ENCODE results near the gene ANKMY1.
A peak's percentile ranks its signal among the peaks of the same experiment; 100 is the strongest.

Gene ANKMY1

DNA sequence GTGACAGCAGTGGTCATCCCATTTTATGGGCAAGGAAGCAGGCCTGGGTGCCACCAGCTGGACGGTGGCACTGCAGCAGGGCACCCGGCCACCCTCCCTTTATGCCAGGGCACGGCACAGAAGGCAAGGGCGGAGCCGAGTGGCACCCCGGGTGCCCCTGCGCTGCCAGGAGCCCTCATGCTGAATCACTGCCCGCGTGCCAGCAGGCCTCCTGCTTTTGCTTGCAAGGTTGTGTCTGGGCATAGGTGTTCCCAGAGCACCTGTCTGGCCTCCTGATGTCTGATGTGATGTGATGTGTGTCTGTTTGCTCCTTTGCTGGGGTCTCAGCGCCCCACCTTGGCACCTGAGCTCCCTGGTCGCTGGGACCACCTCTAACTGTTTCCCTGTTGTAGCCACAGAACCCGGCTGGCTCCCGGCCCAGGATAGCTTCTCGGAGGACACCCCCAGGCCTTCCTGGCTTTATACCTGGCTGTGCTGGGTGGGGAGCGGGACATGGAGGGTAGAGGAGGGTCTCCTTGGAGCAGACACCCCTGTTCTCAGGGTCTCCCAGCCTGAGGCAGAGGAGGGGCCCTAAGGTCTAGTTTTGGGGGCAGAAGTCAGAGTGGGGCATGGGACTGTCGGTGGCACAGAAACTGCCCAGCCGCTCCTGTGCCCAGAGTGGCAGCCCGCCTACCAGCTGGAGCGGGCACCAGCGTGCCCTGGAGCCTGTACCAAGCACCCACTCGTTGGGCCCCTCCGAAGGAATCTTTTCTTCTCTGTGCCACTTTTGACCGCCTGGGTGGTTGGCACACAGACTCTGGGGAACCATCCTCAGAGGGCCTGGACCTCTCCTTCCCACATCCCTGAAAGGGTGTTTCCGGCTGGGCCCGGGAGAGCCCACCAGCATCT lies 118.7 kb downstream of the ANKMY1 start:
- DNase-seq (ENCODE audit: low read depth in 1 of 2, low spot score in 1 of 2): no peak

GRCh38 chr2:240437861-240438809 lies 119.7 kb downstream of the ANKMY1 start:
- peak; percentile 42 to 60 for DNase-seq (ENCODE audit: low read depth in 1 of 2, low spot score in 1 of 2)

- DNase-seq (ENCODE audit: low read depth in 1 of 2, low spot score in 1 of 2): no peak
Measured at GRCh38 chr2:240437551-240437860, 120.3 kb downstream of the ANKMY1 start.

DNA sequence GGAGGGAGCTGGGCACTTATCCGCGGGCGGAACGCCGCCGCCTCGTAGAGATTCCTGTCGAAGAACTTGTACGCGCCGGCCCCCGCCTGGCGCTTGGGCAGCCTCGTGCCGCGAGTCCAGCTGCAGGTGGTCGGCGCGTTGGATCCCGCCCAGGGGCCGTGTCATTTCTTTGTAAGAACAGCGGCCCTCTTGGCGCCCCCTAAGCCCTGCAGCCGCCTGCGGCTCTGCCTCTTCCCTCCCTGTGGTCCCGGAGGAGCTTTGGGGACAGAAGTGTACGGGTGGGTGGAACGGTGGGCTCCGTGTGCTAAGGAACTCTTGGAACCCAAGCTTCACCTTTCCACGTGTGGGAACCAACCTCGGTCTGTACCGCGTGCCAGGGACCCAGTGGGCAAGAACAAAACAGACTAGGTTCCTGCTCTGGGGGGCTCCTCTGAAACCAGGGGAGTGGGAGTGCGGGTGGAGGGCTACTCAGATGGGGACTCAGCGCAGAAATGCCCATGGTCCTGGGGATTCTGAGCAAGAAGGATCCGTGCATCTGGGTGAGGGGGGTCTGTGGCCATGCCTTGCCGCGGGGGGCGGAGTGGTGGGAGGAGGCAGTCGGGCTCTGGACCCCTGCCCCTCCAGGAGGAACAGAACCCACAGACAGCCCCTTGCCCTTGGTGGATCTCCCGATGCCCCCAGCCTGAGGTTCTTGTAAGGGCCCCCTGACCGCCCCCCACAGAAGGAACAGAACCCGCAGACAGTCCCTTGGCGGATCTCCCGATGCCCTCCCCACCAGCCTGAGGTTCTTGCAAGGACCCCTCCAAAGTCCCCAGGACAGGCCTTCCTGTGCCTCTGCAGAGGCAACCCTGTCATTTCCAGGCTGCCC lies 120.9 kb downstream of the ANKMY1 start:
- no peak for DNase-seq (ENCODE audit: low read depth in 1 of 2, low spot score in 1 of 2)

DNA sequence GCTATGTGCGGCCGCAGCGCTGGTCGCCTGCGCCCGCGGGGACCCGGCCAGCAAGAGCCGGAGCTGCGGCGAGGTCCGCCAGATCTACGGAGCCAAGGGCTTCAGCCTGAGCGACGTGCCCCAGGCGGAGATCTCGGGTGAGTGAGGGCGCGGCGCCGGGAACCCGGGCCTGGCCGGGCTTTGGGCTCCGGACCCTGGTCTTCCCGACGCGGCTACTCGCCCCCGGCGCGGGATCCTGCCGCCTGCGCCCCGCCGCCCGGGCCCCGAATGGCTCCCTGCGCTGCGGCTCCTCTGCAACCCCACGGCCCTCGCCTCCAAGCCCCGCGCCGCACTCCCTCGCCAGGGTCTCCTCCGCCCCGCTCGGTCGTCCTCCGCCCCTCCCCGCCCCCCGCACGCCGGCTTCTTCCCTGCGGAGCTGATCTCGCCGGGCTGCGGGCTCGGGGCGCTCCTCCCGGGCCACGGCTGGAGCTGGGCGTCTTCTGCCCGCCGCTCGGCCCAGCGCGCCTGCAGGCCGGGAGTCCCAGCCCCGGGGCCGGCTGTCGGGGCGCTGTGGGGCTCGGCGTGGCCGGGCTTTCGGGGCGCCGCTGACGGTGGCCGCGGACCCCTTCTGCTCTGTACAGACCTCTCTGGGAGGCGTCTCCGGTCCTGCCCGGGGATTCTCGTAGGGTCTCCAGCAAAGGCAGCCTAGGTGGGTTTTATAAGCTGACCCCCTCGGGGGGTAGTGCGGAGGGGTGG lies 121.7 kb downstream of the ANKMY1 start:
- no peak for DNase-seq (ENCODE audit: low read depth in 1 of 2, low spot score in 1 of 2)

DNA sequence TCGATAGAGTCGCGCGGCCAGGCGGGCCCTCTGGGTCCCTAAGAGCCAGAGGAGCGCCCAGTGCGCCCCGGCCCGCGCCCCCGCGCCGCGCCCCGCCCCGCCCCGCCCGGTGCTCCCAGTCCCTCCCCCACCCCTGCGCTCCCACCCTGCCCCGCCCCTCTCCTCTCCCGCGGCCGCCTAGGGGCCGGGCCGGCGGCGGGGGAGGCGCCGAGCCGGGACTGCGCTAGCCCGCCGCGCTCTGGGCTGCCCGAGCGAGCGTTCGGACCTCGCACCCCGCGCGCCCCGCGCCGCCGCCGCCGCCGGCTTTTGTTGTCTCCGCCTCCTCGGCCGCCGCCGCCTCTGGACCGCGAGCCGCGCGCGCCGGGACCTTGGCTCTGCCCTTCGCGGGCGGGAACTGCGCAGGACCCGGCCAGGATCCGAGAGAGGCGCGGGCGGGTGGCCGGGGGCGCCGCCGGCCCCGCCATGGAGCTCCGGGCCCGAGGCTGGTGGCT lies 122.3 kb downstream of the ANKMY1 start, which contains the start of gene GPC1:
GPC1 (plus strand) TSS at position 207 of the 491 bp plus-strand sequence; CDS start at position 463, 256 bp downstream.
- DNase-seq (ENCODE audit: low read depth in 1 of 2, low spot score in 1 of 2): no peak

DNA sequence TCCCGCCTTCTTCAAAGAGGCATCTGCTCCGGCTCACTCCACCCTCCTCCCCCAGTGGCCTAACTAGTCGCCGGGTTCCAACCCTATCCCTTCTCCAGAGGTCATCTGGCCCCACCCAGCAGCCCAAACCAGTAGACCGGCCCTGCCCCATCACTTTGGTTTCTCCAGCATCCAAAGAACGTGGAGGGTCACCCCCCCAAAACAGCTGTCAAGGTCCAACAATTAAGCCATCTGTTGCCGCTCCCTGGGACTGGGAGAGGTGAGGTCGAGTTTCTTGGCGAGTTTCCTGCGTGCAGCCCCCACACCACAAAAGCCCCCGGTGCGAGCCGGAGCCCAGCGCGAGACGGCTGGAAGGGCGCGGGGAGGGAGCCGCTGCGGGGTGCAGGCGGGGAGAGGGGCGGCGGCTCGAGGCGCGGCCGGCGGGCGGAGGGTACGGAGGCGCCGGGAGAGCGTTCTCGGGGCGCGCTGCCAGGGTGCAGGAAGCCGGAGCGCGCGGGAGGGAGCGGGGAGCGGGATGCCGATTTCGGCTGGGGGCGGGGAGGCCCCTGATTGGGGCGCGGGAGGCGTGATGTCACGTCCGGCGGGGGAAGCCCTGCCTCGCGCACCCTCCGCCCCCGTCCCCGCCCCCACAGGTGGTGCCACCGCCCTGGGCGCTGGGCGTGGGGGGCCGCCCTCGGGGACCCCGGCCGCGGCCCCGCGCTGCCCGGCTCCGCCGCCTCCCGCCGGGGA lies 122.9 kb downstream of the ANKMY1 start:
- DNase-seq (ENCODE audit: low read depth in 1 of 2, low spot score in 1 of 2): peak; percentile 75 to 77

DNA sequence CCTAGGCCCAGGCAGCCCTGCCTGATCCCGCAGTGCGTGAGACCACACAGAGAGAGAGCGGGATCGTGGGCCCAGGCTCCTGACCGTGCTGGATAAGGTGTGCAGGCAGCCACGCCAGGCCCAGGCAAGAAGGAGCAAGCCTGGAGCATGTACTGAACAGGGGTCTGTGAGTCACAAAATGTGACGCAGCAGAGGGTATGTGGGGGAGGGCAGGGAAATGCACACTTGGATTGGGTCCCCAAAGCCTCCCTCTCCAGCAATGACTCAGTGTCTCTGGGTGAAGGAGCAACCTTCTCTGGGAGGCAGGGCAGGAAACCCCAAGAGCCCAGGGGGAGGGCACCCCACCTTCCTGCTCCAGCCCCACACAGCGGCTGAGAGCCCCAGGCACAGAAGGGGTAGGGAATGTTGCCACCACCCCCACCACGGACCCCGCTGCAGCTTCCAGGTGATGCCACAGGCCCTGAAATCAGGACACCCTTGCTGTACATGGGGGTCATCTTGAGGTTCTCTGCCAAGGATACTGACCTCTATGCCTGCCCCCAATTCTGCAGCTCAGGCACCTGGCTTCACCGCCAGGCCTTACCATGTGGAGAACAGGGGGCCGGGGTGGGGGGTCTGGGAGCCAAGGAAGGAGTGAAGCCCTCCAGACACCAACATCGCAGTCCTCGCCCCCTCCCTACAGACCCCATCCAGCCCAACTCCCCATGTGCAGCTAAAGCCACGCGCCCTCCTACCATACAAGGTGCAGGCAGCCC lies 123.6 kb downstream of the ANKMY1 start:
- DNase-seq (ENCODE audit: low read depth in 1 of 2, low spot score in 1 of 2): no peak

DNA sequence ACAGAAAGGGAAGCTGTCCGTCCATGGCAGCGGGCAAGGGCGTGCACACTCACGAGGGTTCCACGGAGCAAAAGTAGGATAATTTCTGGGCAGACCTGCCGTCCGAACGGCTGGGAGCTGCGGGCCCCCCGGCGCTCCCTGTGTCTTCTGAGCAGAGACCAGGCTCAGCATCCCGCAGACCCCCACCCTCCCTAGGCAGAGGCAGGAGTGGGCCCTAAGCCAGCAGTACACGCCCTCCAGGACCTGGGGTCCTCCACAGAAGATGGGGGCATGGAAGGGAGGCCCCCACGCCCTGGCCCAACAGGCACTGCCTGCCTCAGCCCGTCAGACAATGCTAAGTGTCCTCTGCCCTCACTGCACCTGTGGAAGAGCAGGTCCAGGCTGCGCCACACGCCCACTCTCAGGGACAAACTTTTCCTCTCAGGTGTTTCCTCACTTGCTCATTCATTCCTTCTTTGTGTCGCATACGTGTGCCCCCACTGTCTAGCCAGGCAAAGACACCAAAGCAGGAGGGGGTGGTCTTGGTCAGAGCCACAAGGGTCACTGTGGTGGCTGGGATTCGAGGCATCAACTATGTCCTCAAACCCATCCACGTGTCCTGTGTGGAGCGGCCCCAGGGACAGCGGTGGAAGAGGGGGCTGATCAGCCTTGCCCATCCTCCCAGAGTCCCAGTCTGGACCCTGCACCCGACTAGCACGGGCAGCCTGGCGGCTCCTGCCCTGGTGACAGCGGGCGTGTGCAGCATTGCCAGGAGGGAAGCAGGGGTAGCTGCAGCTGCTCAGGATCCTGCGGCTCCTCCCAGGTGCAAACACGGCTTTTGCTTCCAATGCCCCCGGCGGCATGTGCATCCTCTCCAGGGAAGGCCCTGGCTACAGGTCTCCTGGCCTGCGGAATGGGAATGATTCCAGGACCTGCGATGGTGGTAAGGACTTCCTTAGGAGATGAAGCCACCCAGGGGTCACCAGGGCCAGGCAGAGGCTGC lies 124.7 kb downstream of the ANKMY1 start:
- no peak for DNase-seq (ENCODE audit: low read depth in 1 of 2, low spot score in 1 of 2)

DNA sequence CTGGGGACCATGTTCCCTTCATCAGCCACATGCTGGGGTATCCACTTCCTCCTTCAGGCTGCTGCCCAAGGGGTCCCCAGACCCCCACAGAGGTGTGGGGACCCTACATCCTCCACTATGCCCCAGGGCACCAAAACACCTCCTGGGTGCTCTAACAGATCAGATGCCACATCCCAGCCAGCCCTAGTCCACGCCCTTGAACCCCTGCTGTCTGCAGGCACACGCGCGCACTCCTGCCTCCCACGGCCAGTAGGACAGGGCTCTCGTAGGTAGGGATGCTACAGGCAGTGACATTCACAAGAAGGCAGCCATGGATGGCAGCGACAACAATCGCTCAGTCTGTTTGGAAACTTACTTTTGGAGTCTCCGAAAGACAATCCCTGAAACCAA lies 125.4 kb downstream of the ANKMY1 start:
- no peak for DNase-seq (ENCODE audit: low read depth in 1 of 2, low spot score in 1 of 2)

GRCh38 chr2:240431661-240432424 lies 125.9 kb downstream of the ANKMY1 start:
- no peak for DNase-seq (ENCODE audit: low read depth in 1 of 2, low spot score in 1 of 2)

DNA sequence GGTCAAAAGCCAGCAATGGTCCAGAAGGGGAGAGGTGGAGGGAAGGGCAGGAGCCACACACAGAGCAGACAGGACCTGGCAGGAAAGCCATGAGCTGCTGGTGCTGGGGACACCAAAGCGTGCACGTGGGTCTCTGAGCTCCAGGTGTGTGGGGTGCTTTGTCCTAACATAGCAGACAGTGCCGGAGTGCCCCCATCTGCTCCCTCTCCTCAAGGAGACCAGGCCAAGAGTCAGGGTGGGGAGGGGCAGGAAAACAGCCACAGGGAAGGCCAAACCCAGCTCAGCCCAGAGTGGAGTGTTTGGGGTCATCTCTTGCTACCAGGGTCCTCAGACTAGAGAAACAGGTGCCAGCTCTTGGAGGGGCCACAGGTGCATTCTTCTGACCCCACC lies 126.5 kb downstream of the ANKMY1 start:
- DNase-seq (ENCODE audit: low read depth in 1 of 2, low spot score in 1 of 2): no peak

GRCh38 chr2:240430595-240430994 lies 127.2 kb downstream of the ANKMY1 start:
- DNase-seq (ENCODE audit: low read depth in 1 of 2, low spot score in 1 of 2): no peak

- DNase-seq (ENCODE audit: low read depth in 1 of 2, low spot score in 1 of 2): no peak
Measured at GRCh38 chr2:240429872-240430491, 127.8 kb downstream of the ANKMY1 start.

All from stimulated activated CD4-positive, alpha-beta T cell treated with anti-CD3 and anti-CD28 coated beads, Interleukin-15, amount 100 ng/mL, for 1 hour (primary cell).